A549 (cell line): ENCODE measurements around the gene THADA. TPM values are rescaled to one million over a fixed set of nuclear protein-coding genes. Genes with fewer than 3 reads are reported as not detected.
A peak's percentile ranks its signal among the peaks of the same experiment; 100 is the strongest.
"Not testable (repeated sequence)": the region's sequence is repeated elsewhere in the genome, so short reads cannot be mapped to it uniquely, and the experiment has no call there.

Experiments used
- ATAC-seq, 2 experiments: fragments of 200-7000 bp in 1 of 2; fragments of >200 bp in 1 of 2; cut with Nextera tagmentation in 1 of 2; cut with Tn5 transposase in 1 of 2; 3 replicates each; pipeline versions ENCODE4 v1.8.0 to v1.9.1; 2018 to 2020; ENCODE audit warnings: mild to moderate bottlenecking in 1 of 2, moderate library complexity in 1 of 2
- CTCF ChIA-PET: fragments of 300-600 bp; sonication (Branson Sonifier 250); formaldehyde crosslinking; extraction: SDS; loops from one replicate; lab custom pipeline; 2021; ENCODE audit warnings: antibody characterized with exemption, inconsistent platforms; lab: Yijun Ruan, JAX
- POLR2A ChIA-PET: fragments of 350-600 bp; formaldehyde crosslinking; extraction: SDS; loops from one replicate; lab custom pipeline; 2021; ENCODE audit warnings: antibody characterized with exemption, inconsistent platforms; lab: Yijun Ruan, JAX
- DNase-seq, 2 experiments: peaks; one replicate each; pipeline versions ENCODE4 v3.0.0 to v3.0.0-alpha.2; 2011 to 2016; ENCODE audit warnings: low read depth in 1 of 2, low spot score in 1 of 2
- FAIRE-seq: peaks from 2 replicates; lab custom pipeline; 2011; peaks lifted over from hg19 to GRCh38; lab: Jason Lieb, UNC
- H3K27ac ChIP-seq, 2 experiments: fragments of >200 bp; sonication (Bioruptor Twin); formaldehyde crosslinking; 3 replicates each; pipeline ENCODE4 v1.5.1; 2016 to 2017
- H3K4me1 ChIP-seq: fragments of >200 bp; sonication (Bioruptor Twin); formaldehyde crosslinking; 3 replicates; pipeline ENCODE4 v1.6.1; 2016
- H3K4me2 ChIP-seq: fragments of >200 bp; sonication (Bioruptor Twin); formaldehyde crosslinking; 3 replicates; pipeline ENCODE4 v1.6.1; 2016
- H3K4me3 ChIP-seq: fragments of >200 bp; sonication (Bioruptor Twin); formaldehyde crosslinking; 3 replicates; pipeline ENCODE4 v1.5.1; 2016
- H3K9me3 ChIP-seq: fragments of >200 bp; sonication (Bioruptor Twin); formaldehyde crosslinking; 3 replicates; pipeline ENCODE4 v1.6.1; 2016
- ATOH8 ChIP-seq: fragments of 250-450 bp; sonication (Bioruptor Pico); IDR thresholded peaks from 2 replicates; pipeline ENCODE4 v1.5.0; 2020; ENCODE audit warnings: low read depth, mild to moderate bottlenecking, moderate library complexity
- BCL3 ChIP-seq: fragments of >200 bp; sonication (Bioruptor Twin); formaldehyde crosslinking; IDR thresholded peaks from 3 replicates; pipeline ENCODE4 v1.6.1; 2016
- BHLHE40 ChIP-seq: IDR thresholded peaks from 2 replicates; pipeline ENCODE4 v1.6.1; 2012; ENCODE audit warnings: low read depth, low read length, inconsistent platforms
- CBX2 ChIP-seq: fragments of 200-600 bp; sonication (generic); IDR thresholded peaks from 2 replicates; pipeline ENCODE4 v1.6.1; 2016; ENCODE audit warnings: low read depth, mild to moderate bottlenecking, borderline replicate concordance
- CHD2 ChIP-seq: fragments of 150-350 bp; IDR thresholded peaks from 2 replicates; pipeline ENCODE4 v1.6.1; 2014; ENCODE audit warnings: low read length; ENCODE audit not compliant: partially characterized antibody
- CHD4 ChIP-seq: fragments of 200-600 bp; sonication (generic); IDR thresholded peaks from 2 replicates; pipeline ENCODE4 v1.6.1; 2016; ENCODE audit warnings: antibody characterized with exemption, mild to moderate bottlenecking, borderline replicate concordance
- E2F6 ChIP-seq: IDR thresholded peaks from 2 replicates; pipeline ENCODE4 v1.6.1; 2012; ENCODE audit warnings: low read depth, borderline replicate concordance
- EHMT2 ChIP-seq: fragments of 200-600 bp; sonication (generic); IDR thresholded peaks from 2 replicates; pipeline ENCODE4 v1.6.1; 2016; ENCODE audit warnings: antibody characterized with exemption, low read depth, mild to moderate bottlenecking, moderate library complexity
- ELK1 ChIP-seq: fragments of 150-350 bp; IDR thresholded peaks from 2 replicates; pipeline ENCODE4 v1.6.1; 2014; ENCODE audit warnings: low read depth, mild to moderate bottlenecking, low read length
- ESRRA ChIP-seq: fragments of 150-350 bp; IDR thresholded peaks from 2 replicates; pipeline ENCODE4 v1.6.1; 2014; ENCODE audit warnings: mild to moderate bottlenecking, low read length, borderline replicate concordance
- FOSL2 ChIP-seq, 2 experiments: fragments of 450-650 bp in 1 of 2; fragments of >200 bp in 1 of 2; sonication (Bioruptor Twin) in 1 of 2; formaldehyde crosslinking; IDR thresholded peaks; 2 replicates each; pipeline versions ENCODE4 v1.5.0 to v1.6.1; 2016 to 2020; ENCODE audit warnings: mild to moderate bottlenecking in 1 of 2, moderate library complexity in 1 of 2
- GATA3 ChIP-seq: IDR thresholded peaks from 2 replicates; pipeline ENCODE4 v1.6.1; 2012; ENCODE audit warnings: borderline replicate concordance
- HDAC2 ChIP-seq: fragments of 200-600 bp; sonication (generic); IDR thresholded peaks from 2 replicates; pipeline ENCODE4 v1.6.1; 2016
- HOXB13 ChIP-seq: fragments of 250-450 bp; sonication (Bioruptor Pico); IDR thresholded peaks from 2 replicates; pipeline ENCODE4 v1.5.0; 2020; ENCODE audit warnings: low read depth, mild to moderate bottlenecking, moderate library complexity
- JUN ChIP-seq, 2 experiments: fragments of >200 bp; sonication (Bioruptor Twin); formaldehyde crosslinking; IDR thresholded peaks; 2 replicates in 1 of 2; 3 replicates in 1 of 2; pipeline ENCODE4 v1.6.1; 2016 to 2017
- JUNB ChIP-seq: fragments of >200 bp; sonication (Bioruptor Twin); formaldehyde crosslinking; IDR thresholded peaks from 2 replicates; pipeline ENCODE4 v1.6.1; 2016
- KDM1A ChIP-seq: fragments of 200-600 bp; sonication (generic); IDR thresholded peaks from 2 replicates; pipeline ENCODE4 v1.6.1; 2016; ENCODE audit warnings: low read depth, mild to moderate bottlenecking
- MYC ChIP-seq: IDR thresholded peaks from 2 replicates; pipeline ENCODE4 v1.6.1; 2012; ENCODE audit warnings: mild to moderate bottlenecking, inconsistent platforms, low read length, improper control_type of control experiment, borderline replicate concordance
- NPAS2 ChIP-seq: fragments of 250-450 bp; sonication (Bioruptor Pico); IDR thresholded peaks from 2 replicates; pipeline ENCODE4 v1.8.0; 2022; ENCODE audit warnings: mild to moderate bottlenecking, moderate library complexity, borderline replicate concordance
- NR3C1 ChIP-seq: fragments of >200 bp; sonication (Bioruptor Twin); formaldehyde crosslinking; IDR thresholded peaks from 3 replicates; pipeline ENCODE4 v1.6.1; 2017
- RFX5 ChIP-seq: fragments of 450-650 bp; IDR thresholded peaks from 2 replicates; pipeline ENCODE4 v1.7.1; 2014; ENCODE audit warnings: antibody characterized with exemption, mild to moderate bottlenecking, moderate library complexity
- RNF2 ChIP-seq: fragments of 200-600 bp; sonication (generic); IDR thresholded peaks from 2 replicates; pipeline ENCODE4 v1.6.1; 2016; ENCODE audit warnings: low read depth, mild to moderate bottlenecking, antibody characterized with exemption, moderate library complexity, borderline replicate concordance
- SMC3 ChIP-seq: fragments of >200 bp; sonication (Bioruptor Twin); formaldehyde crosslinking; IDR thresholded peaks from 3 replicates; pipeline ENCODE4 v1.6.1; 2018; ENCODE audit warnings: inconsistent platforms
- TFCP2L1 ChIP-seq: fragments of 250-450 bp; sonication (Bioruptor Pico); IDR thresholded peaks from 2 replicates; pipeline ENCODE4 v1.5.0; 2021; ENCODE audit warnings: mild to moderate bottlenecking
- ZNF302 ChIP-seq: fragments of 250-450 bp; sonication (Bioruptor Pico); IDR thresholded peaks from 2 replicates; pipeline ENCODE4 v1.9.0; 2021; ENCODE audit warnings: inconsistent platforms, mild to moderate bottlenecking, moderate library complexity
- ZSCAN20 ChIP-seq: fragments of 250-450 bp; sonication (Bioruptor Pico); IDR thresholded peaks from 2 replicates; pipeline ENCODE4 v1.8.0; 2022; ENCODE audit warnings: mild to moderate bottlenecking, moderate library complexity
- WGBS: methylation state at CpG from one replicate; pipeline ENCODE4 v1.1.6; 2017; ENCODE audit errors: missing lambda C conversion rate; 5-methylcytosine and 5-hydroxymethylcytosine counted together
- polyA plus RNA-seq, 4 experiments: library from polyadenylated mRNA; depleted of rRNA in 3 of 4; stranded (reverse); fragments of >200 nt; fragmentation: RNase III in 1 of 4; extraction: RNeasy Plus Mini Kit Qiagen cat#74134 plus additional on column Dnase treatment in 1 of 4; gene quantifications; 2 replicates in 3 of 4; 3 replicates in 1 of 4; pipeline ENCODE4 v1.2.3, GENCODE V29; 2011 to 2017

The THADA gene
- polyA plus RNA-seq, 2 of the 4 experiments (the other 2 are of a cell fraction): 21.8 to 37.9 TPM

- no peaks in the 10 kb centered on the region for H3K9me3 ChIP-seq
- ChIA-PET CTCF (interaction anchor here (1.6 kb wide), 1 partner anchor 35 kb away, joined by 5 read pairs; no protein-coding TSS in a partner anchor), POLR2A (interaction anchor here (0.6 kb wide), 1 partner anchor 16 kb away, joined by 3 read pairs; no protein-coding TSS in a partner anchor)
- DNase-seq: peak in 1 of 2 experiments; percentile 40
- TF ChIP-seq FOSL2 (IDR thresholded peaks at IDR 0.05) (no peak), FOSL2 (CRISPR knock-in tag; IDR thresholded peaks at IDR 0.05) (no peak), HDAC2 (no peak), NR3C1 (no peak), JUNB (no peak), JUN (IDR thresholded peaks at IDR 0.05) (no peak), KDM1A (no peak), RNF2 (no peak), SMC3 (no peak), HOXB13 (no peak), ELK1 (no peak), CHD2 (no peak), ZSCAN20 (CRISPR knock-in tag) (no peak), BHLHE40 (no peak)
- TF ChIP-seq, all 56 proteins: peak for 0
- FAIRE-seq (no peak), ATAC-seq (peak in 1 of 2 experiments; percentile 32; a peak in 2 of 6 replicates)
- Histone ChIP-seq H3K27ac (no peak overlapping the region), H3K4me2 (no peak overlapping the region), H3K4me1 (peaks cover 27% of the 10 kb centered on the region), H3K4me3 (no peak overlapping the region)
- 97% methylated on average over 1 of the region's 1 CpG for WGBS
Observed at GRCh38 chr2:43448822-43449110, 147.1 kb downstream of the THADA start.

- Histone ChIP-seq H3K9me3 (no peaks in the 10 kb centered on the region), H3K4me2 (no peak overlapping the region), H3K4me1 (peaks cover 33% of the 10 kb centered on the region), H3K27ac (no peak overlapping the region), H3K4me3 (no peak overlapping the region)
- TF ChIP-seq ZNF302 (CRISPR knock-in tag) (no peak), TFCP2L1 (CRISPR knock-in tag) (no peak), HDAC2 (no peak), E2F6 (no peak)
- POLR2A ChIA-PET: no interaction called here
- 93% methylated on average over 5 of the region's 5 CpGs for whole genome bisulfite sequencing
- ATAC-seq (no peak; a peak in 1 of 6 replicates), DNase-seq (no peak), FAIRE-seq (no peak)
- CTCF ChIA-PET: interaction anchor here (1.6 to 1.7 kb wide), 2 partner anchors 28 to 36 kb away, joined by 4 to 5 read pairs; no protein-coding TSS in a partner anchor
Observed at GRCh38 chr2:43448011-43448821, 147.6 kb downstream of the THADA start.

- peaks cover 36% of the 10 kb centered on the region for H3K4me1 ChIP-seq
- H3K4me2 ChIP-seq, H3K27ac ChIP-seq, H3K4me3 ChIP-seq, H3K9me3 ChIP-seq, POLR2A ChIA-PET, FAIRE-seq: not testable (repeated sequence)
- WGBS: 88% methylated on average over 4 of the region's 4 CpGs
- CTCF ChIA-PET: interaction anchor here (0.6 to 1.7 kb wide), 4 partner anchors 8 to 56 kb away, joined by 3 to 4 read pairs (median 4); no protein-coding TSS in a partner anchor
- DNase-seq (peak in 1 of 2 experiments; percentile 26), ATAC-seq (peak in 1 of 2 experiments; percentile 64; a peak in 4 of 6 replicates)
Observed at GRCh38 chr2:43446755-43447154, 149.1 kb downstream of the THADA start.

- CTCF ChIA-PET: interaction anchor here (1.3 to 1.6 kb wide), 3 partner anchors 11 to 61 kb away, joined by 3 read pairs; no protein-coding TSS in a partner anchor
- DNase-seq: no peak
- POLR2A ChIA-PET: no interaction called here
- no peak for ATAC-seq
- WGBS: 96% methylated on average over 2 of the region's 2 CpGs
- Histone ChIP-seq H3K4me1 (peaks cover 39% of the 10 kb centered on the region), H3K4me2 (no peak overlapping the region), H3K27ac (no peak overlapping the region), H3K4me3 (no peak overlapping the region), H3K9me3 (no peaks in the 10 kb centered on the region)
- TF ChIP-seq ESRRA: no peak
- TF ChIP-seq CBX2: no peak
- no peak for TF ChIP-seq CHD4
- no peak for TF ChIP-seq KDM1A
- TF ChIP-seq HOXB13: no peak
- TF ChIP-seq JUNB: no peak
- TF ChIP-seq ATOH8 (CRISPR knock-in tag): no peak
- TF ChIP-seq EHMT2: no peak
- TF ChIP-seq RFX5: no peak
- TF ChIP-seq BCL3: no peak
- no peak for TF ChIP-seq MYC
- no peak for TF ChIP-seq GATA3
- TF ChIP-seq NPAS2 (CRISPR knock-in tag): no peak
- no peak for FAIRE-seq
Observed at GRCh38 chr2:43445781-43446180, 150.1 kb downstream of the THADA start.
